Activated naive CD4-positive, alpha-beta T cell (primary cell): ENCODE measurements around the gene STARD13.

Experiments used
- DNase-seq, 4 experiments: peaks; one replicate each; lab custom pipeline; 2025; lab: John Stamatoyannopoulos, UW

The STARD13 gene

DNA sequence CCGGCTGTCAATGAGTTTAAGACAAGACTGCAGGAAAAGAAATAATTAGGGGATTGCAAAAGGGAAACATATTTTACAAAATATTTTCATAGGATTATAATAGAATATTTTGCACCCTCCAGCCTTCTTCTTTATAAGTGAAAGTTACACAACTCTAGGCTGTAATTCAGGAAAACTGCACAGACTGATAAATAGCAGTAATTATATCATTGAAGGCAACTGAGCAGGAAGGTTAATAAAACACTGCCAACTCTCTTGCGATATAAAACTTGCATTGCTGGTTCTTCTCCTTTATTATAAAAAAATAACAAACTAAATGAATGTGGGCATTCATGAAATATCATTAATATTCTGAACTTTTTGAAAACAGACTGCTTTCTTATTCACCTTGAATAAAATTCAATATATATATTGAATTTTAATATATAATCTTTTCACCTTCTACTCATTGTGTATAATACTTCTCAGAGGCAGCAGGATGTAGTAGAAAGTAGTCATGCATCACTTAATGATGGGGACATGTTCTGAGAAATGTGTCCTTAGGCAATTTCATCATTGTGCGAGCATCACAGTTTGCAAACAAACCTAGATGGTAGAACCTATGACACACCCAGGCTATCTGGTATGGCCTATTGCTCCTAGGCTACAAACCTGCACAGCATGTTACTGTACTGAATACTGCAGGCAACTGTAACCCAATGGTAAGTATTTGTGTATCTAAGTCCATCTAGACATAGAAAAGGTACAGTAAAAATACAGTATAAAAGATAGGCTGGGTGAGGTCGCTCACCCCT, 24.9 kb upstream of the STARD13 start:
- no peak for DNase-seq

- no peak for DNase-seq
Measured at GRCh38 chr13:33308863-33309262, 23.3 kb upstream of the STARD13 start.

GRCh38 chr13:33307843-33308242, 22.3 kb upstream of the STARD13 start:
- no peak for DNase-seq

GRCh38 chr13:33303855-33304597, 18.5 kb upstream of the STARD13 start:
- DNase-seq: no peak

DNA sequence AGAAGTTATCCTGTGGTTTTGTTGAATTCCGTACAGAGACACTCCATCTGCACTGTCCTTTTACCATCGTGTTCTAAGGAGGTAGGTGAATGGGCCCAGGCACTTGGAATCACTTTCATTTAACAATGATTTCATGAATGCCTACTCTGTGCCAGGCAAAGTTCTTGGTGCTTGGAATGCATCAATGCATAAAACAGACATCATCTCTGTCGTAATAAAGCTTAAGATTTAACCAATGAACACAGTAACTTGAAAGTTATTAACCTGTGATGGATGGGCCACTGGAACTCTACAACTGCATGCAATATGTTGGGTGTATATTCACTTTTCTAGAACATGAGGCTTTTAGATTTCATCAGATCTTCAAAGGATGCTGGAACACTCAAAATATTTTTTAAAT, 14.1 kb upstream of the STARD13 start:
- DNase-seq: no peak

DNA sequence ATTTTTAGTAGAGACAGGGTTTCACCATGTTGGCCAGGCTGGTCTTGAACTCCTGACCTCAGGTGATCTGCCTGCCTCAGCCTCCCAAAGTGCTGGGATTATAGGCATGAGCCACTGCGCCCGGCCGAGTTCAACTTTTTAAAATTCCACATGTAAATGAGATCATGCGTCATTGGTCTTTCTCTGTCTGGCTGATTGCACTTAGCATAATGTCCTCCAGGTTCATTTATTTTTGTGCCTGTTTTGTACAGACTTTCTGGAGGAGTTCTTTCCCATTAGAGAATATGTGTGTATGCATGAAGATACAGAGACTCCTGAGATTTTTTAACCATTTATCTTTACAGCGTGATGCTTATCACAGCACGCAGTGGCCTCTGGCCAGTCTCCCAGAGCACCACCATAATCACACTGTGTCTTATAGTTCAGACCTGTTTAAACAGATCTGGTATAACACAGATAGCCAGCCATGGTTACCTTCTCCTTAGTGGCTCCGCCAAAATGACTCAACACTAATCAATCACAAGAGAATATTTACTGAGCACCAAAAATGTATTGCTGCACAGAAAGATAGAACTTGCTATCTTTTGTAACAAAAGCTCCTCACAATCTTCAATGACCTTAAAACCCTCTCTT, 11.4 kb upstream of the STARD13 start:
- DNase-seq: no peak

DNA sequence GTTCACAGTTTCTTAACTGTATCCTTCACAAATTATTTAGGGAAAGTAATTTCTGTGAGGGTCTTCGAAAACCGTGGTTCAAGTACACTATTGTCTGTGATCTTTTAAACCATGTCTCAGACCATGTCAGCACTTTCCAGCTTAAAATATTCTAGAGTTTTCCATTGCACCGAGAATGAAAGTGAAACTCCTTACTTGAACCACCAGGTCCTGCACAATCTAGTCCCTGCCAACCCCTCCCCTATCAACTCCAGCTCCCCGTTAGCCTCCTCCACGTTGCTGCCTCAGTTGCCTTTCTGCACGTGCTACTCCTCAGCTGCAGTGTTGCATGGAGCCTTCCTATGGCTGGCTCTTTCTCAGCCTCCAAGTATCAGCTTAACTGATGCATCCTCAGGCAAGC, 7.2 kb upstream of the STARD13 start:
- DNase-seq: no peak

GRCh38 chr13:33290421-33290965, 4.9 kb upstream of the STARD13 start:
- no peak for DNase-seq

DNA sequence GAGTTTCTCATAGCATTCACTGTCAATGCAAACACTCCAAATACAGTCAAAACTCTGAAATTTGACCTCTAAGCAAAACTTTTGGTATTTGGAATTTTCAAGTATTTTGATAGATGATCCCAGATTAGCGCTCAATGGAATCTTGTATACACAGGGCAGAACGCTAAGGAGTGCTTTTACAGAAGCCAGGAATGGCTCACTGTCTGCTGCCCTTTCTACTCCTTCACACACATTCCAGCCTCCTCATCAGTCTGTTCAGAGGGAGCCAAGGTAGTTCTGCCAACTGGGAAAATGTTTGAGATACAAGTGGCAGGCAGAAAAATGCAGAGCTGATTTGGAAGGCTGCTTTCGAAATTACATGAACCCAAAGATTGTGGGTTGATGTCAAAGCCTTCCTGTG, 4.4 kb upstream of the STARD13 start:
- no peak for DNase-seq

- DNase-seq: no peak
Measured at GRCh38 chr13:33287142-33287882, 1.8 kb upstream of the STARD13 start.

GRCh38 chr13:33286128-33286527, 573 bp upstream of the STARD13 start:
- DNase-seq: no peak

GRCh38 chr13:33284916-33285315, 639 bp downstream of the STARD13 start:
- no peak for DNase-seq

GRCh38 chr13:33284031-33284430, 1.5 kb downstream of the STARD13 start:
- no peak for DNase-seq

GRCh38 chr13:33283195-33283911, 2.2 kb downstream of the STARD13 start:
- DNase-seq: no peak

GRCh38 chr13:33281951-33282595, 3.5 kb downstream of the STARD13 start:
- no peak for DNase-seq

DNA sequence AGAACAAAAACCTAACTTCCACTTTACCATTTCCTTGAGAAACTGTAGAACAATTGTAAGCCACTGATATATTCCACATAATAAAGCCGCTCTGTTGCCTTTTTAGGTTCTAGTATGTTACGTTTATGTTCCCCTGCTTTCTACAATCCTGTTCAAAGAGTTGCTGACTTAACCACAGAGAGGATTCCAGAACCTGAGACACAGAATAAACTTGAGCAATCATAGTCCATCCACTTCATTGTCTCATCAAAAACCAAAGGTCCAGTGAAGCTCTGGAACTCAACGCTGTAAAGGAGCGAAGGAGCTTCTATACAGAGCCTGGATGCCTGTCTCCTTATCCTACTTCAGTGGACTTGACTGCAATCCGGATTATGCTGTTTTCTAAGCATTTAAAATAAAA, 4.6 kb downstream of the STARD13 start:
- no peak for DNase-seq

- DNase-seq: no peak
Measured at GRCh38 chr13:33280279-33280905, 5.2 kb downstream of the STARD13 start.

DNA sequence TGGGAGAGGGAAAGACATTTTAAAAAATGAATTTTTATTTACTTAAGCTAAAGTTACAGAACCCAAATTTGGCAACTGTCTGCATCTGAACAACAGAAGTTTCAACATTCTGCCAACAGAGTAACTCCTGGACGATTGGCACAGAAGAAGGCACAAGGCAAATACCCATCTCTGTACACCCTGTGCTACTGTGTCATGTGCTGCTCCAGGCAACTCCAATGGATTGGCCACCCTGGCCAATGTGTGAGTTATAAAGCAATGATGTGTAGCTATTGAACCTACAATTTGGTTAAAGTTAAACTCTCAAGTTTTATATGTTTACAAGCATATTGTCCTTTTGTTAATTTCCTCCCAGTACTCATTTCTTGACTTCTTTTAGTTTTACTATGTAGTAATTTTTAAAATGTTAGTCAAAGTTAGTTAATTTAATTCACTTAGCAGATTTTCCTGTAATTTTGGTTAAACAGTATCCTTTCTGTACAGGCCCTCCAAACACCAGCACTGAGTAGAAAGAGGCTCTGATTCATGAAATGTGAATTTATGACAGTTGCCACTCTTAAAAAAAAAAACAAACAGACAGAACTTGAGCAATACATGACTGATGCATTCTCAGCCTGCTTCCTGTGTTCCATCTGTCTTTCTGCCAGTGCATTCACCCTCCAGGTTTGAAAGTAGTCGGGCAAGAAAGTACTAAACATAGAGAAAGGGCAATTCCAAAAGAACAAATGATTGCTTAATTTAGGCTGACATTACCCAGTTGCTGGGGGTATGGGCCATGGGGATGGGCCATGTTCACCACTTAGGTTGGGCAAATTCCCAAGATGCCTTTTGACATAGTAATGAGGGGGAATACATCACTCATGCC, 5.9 kb downstream of the STARD13 start:
- no peak for DNase-seq

DNA sequence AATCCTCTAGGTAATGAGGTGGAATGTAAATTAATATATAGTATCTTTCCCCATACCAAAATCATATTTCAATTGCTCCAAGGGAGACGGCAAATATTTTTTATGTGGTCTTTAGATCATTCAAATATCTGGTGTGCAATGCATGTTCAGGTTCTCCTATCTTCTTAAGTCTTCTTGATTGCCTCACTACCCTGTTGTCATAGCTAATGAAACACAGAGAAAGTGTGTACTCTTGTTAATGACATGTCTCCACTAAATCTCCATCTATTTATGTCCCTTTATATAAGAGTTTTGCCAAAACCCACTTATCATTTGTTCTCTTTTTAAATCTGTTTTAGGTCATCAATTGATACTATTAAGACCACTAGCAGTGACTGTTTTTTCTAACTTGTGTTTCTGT, 6.6 kb downstream of the STARD13 start:
- DNase-seq: no peak
